HG03558 (cell line): ENCODE results near the gene PRDM11.

Experiments used
- ATAC-seq: cut with Tn5 transposase; IDR thresholded peaks from one replicate; pipeline ENCODE4 v1.9.1; 2021; ENCODE audit warnings: moderate number of reproducible peaks; ENCODE audit not compliant: unreplicated experiment; ENCODE audit errors: extremely low read depth

The PRDM11 gene

DNA sequence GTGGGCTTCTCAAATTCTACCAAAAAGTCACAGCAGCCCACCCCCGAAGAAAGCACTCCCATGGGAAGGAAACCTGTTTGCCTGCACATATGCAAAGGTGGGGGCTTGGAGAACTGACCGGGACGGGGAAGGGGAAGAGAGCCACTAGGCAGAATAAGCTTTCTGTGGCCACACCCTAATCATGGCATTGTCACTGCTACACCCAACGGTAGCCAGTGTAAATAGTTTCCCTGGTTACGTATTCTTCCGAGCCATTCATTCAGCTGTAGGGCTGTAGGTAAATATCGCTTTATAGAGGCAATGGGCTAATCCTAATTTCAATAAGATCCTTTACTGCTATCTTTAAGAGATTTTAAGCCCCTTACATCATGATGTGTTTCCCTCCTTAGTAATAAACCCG is 61.7 kb downstream of the PRDM11 start:
- ATAC-seq = no peak

DNA sequence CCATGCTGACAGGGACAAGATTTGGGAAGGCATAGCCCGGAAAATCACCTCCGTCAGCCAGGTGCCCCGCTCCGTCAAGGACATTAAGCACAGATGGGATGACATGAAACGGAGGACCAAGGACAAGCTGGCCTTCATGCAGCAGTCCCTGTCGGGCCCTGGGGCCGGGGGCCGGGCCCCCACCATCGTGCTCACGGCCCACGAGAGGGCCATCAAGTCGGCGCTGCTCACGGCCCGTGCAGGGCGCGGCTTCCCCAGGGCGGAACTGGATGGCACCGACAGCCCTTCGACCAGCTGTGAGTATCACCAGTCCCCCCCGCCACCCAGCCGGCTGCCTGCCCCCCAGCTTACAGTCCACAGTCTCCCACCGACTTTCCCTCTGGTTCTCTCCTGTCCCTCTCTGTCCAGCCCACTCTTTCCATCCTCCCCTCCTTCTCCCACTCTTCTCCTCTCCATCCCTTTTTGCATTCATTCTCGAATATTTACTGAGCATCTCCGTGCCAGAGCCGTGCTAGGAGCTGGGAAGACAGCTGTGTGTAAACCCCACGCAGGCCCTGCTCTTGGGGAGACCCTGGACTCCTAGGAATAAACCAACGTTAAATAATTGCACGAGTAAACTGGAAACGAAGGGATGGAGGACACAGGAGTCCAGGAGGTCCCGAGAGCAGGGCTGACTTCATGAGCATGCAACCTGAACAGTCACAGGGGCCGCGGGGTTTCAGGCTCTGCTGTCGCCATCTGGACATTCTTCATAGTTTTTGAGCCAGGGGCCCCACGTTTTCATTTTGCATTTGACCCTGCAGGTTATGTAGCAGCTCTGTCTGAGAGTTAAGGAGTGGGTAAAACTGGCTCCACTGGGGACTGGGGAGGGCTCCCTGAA is 62.8 kb downstream of the PRDM11 start:
- ATAC-seq = no peak

DNA sequence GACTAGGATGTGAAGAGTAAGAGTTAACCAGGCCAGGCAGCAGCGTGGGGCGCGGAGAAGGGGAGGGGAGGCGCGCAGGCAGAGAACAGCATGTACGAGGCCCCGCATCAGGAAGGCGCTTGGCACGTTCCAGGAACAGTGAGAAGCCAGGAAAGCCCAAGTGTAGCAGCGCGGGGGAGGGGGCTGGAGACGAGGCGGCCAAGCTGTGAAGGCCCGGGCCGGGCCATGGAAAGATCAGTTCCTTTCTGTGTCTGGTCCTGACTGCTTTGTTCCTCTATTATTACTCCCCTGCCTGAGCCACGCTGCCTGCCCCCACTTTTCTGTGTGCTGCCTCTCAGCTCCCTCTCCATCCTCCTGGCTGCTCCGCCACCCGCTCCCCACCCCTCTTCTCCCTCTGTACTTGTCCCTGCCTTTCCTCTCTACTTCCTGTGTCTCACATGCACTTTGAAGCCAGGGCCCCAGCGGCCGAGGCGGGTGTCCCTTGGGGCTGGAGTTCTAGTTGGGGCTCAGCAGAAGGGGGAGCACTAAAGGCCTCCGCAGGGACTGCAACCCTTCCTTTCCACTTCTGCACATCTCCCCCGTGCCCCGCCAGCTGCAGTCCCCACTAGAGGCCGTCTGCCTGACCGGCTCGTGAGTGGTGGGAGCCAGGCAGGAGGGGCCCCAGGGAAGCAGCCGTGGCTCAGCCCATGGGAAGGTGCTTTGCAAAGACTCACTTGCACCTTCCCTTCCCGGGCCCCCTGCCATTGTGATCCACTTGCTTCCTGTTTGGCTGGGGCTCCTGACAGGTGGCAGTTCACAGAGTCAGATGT is 63.7 kb downstream of the PRDM11 start:
- ATAC-seq = no peak

DNA sequence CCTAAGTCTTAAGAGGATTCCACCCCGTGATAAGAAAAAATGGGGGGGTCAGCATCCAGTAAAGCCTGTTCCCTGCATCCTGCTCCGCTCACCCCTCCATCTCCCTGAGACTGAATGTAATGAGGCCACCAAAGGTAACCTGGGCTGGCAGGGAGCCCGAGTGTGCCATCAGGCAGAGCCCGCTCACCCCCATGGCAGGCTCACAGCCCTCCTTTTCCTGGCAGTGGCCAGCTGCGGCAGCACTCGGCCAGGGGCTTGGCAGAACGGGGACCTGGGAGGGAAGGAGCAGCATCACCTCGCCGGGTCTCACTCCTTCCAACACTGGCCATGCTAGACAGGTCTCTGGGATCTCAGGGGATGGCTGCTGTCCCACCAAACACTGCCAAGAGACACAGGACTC is 64.4 kb downstream of the PRDM11 start:
- ATAC-seq = no peak

DNA sequence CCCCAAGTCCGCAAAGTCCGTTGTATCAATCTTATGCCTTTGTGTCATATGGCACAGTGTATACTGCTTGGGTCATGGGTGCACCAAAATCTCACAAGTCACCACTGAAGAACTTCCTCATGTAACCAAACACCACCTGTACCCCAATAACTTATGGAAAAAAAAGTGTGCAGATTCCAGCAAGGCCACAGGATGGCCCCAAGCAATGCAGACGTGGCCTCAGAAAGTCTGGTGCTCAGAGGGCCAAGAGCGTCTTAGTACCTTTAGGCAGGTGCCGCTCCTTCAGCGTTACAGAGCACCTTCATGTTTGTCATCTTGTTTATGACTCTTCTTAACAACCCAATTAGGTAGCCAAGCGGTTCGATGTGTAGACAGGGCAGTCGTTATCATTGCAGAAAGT is 65.3 kb downstream of the PRDM11 start:
- ATAC-seq = no peak

DNA sequence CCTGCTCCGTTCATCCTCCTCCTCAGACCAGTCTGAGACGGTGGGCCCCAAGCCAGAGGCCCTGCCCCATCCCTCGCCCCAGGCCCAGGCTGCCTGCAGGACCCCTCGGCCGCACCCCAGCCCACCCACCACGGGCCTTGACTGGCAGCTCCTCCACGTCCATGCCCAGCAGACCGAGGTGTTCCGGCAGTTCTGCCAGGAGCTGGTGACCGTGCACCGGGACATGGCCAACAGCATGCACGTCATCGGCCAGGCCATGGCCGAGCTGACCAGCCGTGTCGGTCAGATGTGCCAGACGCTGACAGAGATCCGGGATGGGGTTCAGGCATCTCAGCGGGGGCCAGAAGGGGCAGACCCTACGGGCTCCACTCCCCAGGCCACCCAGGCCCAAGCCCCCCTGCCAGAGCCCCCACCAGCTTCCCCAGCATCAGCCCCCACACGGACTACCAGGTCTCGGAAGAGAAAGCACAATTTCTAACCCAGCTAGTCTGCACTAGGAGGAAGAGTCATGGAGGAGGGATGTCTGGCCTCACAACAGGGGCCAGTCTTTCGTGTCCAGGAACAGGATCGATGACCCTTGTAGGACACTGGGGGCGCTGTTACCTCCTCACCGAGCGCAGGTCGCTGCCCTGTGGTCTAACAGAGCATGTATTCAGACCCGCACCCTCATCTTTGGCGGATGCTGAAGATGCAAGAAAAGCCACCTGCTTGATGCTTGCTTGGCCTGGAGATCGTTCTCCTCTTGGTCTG is 66.3 kb downstream of the PRDM11 start:
- no peak for ATAC-seq

DNA sequence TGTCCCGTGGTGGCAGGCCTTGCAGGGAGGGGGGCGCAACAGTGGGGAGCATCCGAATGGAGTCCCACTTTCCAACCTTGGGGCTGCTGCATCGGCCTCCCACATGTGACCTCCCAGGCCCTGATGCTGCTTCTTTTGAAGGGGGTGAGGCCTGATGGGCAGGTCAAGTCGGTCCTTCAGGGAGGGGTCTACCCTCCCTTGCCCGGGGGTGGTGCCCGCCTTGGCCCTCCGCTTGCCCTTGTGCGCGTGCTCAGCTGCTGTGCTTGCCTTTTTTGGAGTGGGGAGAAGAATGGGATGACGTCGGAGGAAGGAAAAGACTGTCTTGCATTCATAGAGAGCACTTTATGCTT is 66.9 kb downstream of the PRDM11 start:
- ATAC-seq = no peak

DNA sequence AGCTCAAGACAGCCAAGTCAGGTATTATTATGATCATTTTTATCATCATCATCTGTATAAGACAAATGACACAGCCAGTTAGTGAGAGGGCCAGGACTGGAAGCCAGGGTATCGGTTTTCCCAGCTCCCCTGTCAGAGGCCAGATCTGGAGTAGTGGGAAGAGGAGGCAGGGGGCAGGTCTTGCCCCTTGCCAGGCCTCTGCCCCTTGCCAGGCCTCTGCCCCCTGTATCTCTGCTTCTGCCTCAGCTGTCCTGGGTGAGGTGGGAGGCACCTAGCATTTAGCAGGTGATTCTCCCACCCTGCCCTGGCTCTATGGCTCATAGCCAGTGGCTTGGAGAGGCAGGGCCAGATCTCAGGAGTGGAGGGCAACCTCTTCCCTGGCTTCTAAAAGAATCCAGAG is 67.3 kb downstream of the PRDM11 start:
- ATAC-seq = no peak

DNA sequence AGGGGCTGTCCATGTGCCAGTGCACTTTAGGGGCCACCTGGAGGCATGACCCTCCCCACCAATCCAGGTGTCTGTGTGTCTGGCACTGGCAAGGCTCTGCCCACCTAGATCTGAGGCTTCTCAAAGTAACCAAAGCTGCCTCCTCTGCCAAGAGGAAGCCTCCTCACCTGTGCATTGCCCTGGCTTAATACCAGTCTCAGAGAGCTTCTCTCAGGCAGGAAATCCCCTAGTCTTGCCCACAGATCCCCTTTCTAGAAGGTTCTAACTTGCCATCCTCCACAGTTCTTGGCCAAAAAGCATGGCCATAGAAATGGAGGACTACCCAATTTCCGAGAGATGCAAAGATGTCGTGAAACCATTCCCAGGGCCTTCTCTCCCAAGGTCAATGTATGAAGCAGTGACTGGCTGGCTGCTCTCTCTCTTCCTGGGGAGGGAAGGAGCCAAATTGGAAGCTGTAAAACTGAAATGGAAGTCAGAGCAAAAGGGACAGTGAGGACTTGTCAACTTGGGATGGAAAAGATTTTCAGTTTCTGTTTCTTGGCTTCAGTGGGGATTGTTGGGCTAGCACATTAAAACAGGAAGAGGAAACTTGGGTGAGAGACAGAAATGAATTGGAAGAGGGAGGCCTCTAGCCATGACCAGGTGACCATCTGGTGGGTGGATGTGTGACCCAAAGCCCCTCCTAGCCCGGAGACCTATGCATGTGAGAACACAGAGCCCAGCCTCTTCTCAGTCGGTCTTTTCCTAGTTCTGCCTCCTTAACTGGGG is 68.8 kb downstream of the PRDM11 start:
- ATAC-seq = no peak

DNA sequence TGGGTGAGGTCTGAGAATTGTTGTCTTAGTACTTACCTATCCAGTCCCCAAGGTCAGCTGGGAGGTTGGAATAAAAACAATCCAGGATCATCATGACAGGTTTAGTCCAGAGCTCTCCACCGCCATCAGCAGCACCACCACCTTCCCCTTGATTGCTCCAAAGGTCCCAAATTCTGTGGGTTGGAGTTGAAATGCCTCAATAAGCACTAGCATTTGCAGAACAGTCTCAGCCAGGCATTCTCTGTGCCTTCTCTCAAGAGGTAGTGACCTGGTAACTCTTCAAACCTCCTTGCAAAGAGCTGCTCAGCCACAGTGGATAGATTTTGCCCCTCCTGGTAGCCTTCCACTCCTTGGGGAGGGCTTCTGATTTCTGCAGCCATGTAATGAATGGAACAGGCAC is 69.6 kb downstream of the PRDM11 start:
- no peak for ATAC-seq

DNA sequence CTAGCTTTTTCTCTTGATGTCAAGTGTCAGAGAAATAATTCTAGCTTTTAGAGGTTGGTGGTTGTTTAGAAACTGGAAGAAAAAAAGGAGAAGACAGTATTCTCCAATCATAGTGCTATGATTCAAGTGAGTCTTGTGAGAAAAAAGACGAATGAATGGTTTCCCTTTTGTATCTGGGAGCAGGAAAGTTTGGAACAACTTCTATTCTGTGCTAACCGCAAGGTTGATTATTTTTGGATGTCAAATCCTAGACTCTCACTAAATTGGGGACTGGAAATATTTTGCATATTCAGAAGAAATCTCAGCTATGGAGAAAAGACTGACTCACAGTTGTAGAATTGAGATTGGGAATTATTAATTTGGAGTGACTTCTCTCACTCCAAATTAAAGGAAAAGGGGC is 70.5 kb downstream of the PRDM11 start:
- no peak for ATAC-seq

DNA sequence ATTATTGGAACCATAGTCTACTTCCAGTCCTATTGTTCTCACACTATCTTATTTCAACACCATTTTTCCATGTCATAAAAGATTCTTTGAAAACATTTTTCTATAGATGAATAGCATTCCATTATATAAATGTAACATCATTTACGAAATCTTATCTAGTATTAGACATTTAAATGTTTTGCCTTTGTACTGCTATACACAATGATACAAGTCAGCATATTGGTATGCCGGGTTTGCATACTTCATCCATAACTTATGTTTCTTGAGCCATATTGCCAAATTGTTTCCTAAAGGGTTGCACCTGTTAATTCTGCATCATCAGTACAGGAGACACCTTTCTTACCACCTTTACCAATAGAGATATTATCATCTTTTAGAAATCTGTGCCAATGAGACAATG is 71.6 kb downstream of the PRDM11 start:
- no peak for ATAC-seq

DNA sequence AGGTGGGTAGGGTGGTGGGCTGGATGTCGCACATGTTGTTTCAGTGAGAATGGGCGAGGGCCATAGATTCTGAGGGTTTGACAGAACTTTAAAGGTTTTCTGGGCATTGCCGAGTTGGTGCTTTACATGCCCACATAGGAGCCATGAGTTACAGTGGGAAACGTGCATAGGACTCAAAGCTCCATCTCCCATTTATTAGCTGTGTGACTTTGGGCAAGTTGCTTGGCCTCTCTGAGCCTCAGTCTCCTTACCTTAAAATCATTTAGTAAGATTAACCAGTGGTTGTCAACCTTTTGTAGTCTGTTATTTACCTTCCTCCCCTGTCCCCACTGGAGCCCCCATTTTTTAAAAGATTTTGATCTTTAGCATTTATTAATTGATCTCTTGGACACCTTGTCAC is 72.3 kb downstream of the PRDM11 start:
- no peak for ATAC-seq

DNA sequence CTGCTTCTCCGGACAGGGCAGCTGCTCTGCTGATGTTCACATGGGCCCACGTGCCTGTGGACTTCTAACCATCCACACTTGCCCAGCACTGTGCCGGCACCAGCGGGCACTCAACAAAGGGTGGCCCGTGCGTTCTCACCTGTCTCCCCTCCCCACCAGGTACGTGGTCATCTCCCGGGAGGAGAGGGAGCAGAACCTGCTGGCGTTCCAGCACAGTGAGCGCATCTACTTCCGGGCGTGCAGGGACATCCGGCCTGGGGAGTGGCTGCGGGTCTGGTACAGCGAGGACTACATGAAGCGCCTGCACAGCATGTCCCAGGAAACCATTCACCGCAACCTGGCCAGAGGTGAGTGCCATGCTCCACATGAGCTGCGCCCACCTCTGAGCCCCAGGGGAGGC is 73.0 kb downstream of the PRDM11 start:
- no peak for ATAC-seq

DNA sequence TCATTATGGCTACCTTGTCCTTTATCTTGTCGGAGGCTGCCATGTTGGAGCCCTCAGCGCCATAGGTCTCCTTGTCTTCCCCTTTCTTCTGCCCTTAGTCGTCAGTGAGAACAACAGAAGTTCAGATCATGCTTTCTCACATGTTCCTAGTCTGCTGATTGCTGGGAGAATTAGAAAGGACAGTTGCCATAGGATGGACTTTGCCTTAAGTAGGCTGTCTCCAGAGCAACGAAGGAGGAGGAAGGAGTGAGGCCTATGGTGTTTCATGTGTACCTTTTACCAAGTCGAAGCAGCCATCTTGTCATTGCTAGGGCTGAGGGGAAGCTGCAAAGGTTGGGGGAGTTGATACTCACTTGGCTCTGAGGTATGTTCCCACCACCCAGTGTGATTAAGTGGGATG is 77.1 kb downstream of the PRDM11 start:
- ATAC-seq = no peak

DNA sequence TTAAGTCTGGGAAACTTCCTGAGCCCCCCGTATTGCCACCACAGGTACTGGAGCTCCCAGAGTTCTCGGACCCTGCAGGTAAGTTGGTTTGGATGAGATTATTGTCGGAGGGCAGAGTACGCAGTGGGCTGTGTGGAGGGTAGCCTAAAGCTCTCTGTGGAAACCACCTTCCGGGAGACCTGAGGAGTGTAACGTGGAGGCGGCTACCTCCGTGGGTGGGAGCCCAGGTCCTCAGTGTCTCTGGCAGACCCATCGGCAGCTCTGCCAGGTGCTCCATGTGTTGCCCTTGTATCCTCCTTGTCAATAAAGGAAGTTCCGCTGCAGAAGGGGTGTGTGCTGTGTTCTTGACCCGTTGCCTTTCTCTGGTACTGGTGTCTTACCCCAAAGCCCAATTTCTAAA is 78.3 kb downstream of the PRDM11 start:
- ATAC-seq = no peak

DNA sequence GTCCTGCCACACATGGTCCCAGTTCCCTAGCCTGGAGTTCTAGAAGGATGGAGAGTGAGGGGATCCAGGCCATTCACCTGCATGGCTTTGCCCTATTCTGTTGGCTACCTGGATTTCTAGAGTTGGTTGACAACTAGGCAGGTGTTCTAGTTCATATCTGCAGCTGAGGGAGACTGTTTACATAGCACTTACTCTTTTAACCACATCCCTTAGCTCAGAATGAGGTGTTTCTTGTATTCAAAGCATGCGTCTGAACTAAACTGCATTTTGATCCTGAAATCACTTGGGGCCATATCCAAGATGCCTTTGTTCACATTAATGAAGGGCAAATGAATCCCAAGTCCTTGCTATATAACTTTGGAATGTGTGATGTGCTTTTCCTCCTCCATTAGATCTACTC is 78.8 kb downstream of the PRDM11 start:
- no peak for ATAC-seq

DNA sequence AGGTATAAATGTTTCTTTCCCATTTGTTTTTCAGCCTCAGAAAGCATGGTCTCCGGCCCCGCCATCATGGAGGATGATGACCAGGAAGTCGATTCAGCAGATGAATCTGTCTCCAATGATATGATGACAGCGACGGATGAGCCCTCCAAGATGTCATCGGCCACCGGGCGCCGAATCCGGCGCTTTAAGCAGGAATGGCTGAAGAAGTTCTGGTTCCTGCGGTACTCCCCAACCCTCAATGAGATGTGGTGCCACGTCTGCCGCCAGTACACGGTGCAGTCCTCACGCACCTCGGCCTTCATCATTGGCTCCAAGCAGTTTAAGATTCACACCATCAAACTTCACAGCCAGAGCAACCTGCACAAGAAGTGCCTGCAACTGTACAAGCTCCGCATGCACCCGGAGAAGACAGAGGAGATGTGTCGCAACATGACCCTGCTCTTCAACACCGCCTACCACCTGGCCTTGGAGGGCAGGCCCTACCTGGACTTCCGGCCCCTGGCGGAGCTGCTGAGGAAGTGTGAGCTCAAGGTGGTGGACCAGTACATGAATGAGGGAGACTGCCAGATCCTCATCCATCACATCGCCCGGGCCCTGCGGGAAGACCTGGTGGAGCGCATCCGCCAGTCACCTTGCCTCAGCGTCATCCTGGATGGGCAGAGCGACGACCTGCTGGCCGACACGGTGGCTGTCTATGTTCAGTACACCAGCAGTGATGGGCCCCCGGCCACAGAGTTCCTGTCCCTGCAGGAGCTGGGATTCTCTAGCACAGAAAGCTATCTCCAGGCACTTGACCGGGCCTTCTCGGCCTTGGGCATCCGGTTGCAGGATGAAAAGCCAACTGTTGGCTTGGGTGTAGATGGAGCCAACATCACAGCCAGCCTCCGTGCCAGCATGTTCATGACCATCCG is 79.8 kb downstream of the PRDM11 start:
- no peak for ATAC-seq

DNA sequence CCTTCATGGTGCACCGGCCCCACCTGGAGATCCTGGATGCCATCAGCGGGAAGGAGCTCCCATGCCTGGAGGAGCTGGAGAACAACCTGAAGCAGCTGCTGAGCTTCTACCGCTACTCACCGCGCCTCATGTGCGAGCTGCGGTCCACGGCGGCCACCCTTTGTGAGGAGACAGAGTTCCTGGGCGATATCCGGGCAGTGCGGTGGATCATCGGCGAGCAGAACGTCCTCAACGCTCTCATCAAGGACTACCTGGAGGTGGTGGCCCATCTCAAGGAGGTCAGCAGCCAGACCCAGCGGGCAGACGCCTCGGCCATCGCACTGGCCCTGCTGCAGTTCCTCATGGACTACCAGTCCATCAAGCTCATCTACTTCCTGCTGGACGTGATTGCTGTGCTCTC is 80.5 kb downstream of the PRDM11 start:
- no peak for ATAC-seq
